Colonic mucosa (tissue), 4 donors: ENCODE measurements around the gene XXYLT1. TPM values are rescaled to one million over a fixed set of nuclear protein-coding genes. Genes with fewer than 3 reads are reported as not detected.

ENCODE experiments used
- DNase-seq: peaks from one replicate; pipeline ENCODE4 v3.0.0-alpha.2; 2020
- H3K27ac ChIP-seq: fragments of 200-600 bp; one replicate; pipeline ENCODE4 v1.8.0; 2021
- H3K27me3 ChIP-seq: fragments of 200-600 bp; one replicate; pipeline ENCODE4 v1.8.0; 2021
- H3K36me3 ChIP-seq: fragments of 200-600 bp; one replicate; pipeline ENCODE4 v1.8.0; 2021
- H3K4me1 ChIP-seq: fragments of 200-600 bp; one replicate; pipeline ENCODE4 v1.8.0; 2021; ENCODE audit warnings: mild to moderate bottlenecking
- H3K4me3 ChIP-seq: fragments of 200-600 bp; one replicate; pipeline ENCODE4 v1.8.0; 2021
- H3K9ac ChIP-seq, 2 donors: one replicate each; pipeline ENCODE4 v1.7.0; 2013; ENCODE audit warnings: control low read depth in 2 of 2, low read depth in 2 of 2, low read length in 2 of 2
- H3K9me3 ChIP-seq: fragments of 200-600 bp; one replicate; pipeline ENCODE4 v1.8.0; 2021
- intact Hi-C: fragments of 100-400 bp; cut with DNase I; formaldehyde crosslinking; loops from one replicate; pipeline ENCODE4 v1.14.1; 2022
- total RNA-seq, 2 donors: library from RNA; stranded (reverse); fragmentation: NEBNext Ultra II Directional in 1 of 2; extraction: Animal tissue kit (Norgen Biotek cat#: 25700) in 1 of 2; gene quantifications; one replicate each; pipeline ENCODE4 v1.2.1, GENCODE V29; 2021
- TF ChIP-seq, protein P1 (sequence below): fragments of 200-600 bp; IDR thresholded peaks from one replicate; pipeline ENCODE4 v1.8.0; 2022; ENCODE audit warnings: antibody characterized with exemption, mild to moderate bottlenecking
- donor health status: healthy.
- donor health status: DM: no; HTN: no; CAD: no.
- donor health status: DM: no; HTN: no; CAD: no.

Gene XXYLT1
- total RNA-seq, 2 donors from 2014 or later = 8.3 to 10.9 TPM

DNA sequence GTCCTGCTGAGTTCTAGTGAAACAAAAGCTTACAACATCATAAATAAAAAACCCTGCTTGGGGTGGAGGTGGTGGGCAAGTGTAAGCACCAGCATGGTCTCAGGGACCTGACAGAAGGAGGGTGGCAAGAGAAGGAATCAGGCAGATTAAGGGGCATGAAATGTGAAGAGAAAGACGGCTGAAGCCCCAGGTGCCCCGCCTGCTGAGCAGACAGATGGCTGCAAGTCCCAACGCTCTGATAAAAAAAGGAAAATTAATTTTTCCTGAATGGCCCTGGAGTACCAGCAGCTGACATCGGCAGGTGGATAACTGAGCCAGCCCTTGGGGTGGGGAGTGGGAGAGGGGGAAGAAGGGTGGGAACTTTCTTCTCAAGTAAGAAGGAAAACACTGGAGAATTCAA is 137.9 kb downstream of the XXYLT1 start:
- no peak for DNase-seq
- H3K4me3 ChIP-seq = no peak overlapping the region
- H3K36me3 ChIP-seq = no peaks in the 10 kb centered on the region
- no peaks in the 10 kb centered on the region for H3K9me3 ChIP-seq
- H3K9ac ChIP-seq = no peak overlapping the region
- no peak overlapping the region for H3K27ac ChIP-seq
- H3K4me1 ChIP-seq = no peaks in the 10 kb centered on the region
- intact Hi-C loops = no loop called here
- no peaks in the 10 kb centered on the region for H3K27me3 ChIP-seq
- TF ChIP-seq, protein P1, sequence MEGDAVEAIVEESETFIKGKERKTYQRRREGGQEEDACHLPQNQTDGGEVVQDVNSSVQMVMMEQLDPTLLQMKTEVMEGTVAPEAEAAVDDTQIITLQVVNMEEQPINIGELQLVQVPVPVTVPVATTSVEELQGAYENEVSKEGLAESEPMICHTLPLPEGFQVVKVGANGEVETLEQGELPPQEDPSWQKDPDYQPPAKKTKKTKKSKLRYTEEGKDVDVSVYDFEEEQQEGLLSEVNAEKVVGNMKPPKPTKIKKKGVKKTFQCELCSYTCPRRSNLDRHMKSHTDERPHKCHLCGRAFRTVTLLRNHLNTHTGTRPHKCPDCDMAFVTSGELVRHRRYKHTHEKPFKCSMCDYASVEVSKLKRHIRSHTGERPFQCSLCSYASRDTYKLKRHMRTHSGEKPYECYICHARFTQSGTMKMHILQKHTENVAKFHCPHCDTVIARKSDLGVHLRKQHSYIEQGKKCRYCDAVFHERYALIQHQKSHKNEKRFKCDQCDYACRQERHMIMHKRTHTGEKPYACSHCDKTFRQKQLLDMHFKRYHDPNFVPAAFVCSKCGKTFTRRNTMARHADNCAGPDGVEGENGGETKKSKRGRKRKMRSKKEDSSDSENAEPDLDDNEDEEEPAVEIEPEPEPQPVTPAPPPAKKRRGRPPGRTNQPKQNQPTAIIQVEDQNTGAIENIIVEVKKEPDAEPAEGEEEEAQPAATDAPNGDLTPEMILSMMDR = no peak

GRCh38 chr3:195131176-195131575 is 139.8 kb downstream of the XXYLT1 start:
- Histone ChIP-seq H3K36me3 (no peaks in the 10 kb centered on the region), H3K27ac (no peak overlapping the region), H3K4me1 (no peaks in the 10 kb centered on the region), H3K9ac (no peak overlapping the region), H3K9me3 (no peaks in the 10 kb centered on the region), H3K27me3 (no peaks in the 10 kb centered on the region), H3K4me3 (no peak overlapping the region)
- intact Hi-C loops = no loop called here
- TF ChIP-seq, protein P1 = no peak
- DNase-seq = no peak

DNA sequence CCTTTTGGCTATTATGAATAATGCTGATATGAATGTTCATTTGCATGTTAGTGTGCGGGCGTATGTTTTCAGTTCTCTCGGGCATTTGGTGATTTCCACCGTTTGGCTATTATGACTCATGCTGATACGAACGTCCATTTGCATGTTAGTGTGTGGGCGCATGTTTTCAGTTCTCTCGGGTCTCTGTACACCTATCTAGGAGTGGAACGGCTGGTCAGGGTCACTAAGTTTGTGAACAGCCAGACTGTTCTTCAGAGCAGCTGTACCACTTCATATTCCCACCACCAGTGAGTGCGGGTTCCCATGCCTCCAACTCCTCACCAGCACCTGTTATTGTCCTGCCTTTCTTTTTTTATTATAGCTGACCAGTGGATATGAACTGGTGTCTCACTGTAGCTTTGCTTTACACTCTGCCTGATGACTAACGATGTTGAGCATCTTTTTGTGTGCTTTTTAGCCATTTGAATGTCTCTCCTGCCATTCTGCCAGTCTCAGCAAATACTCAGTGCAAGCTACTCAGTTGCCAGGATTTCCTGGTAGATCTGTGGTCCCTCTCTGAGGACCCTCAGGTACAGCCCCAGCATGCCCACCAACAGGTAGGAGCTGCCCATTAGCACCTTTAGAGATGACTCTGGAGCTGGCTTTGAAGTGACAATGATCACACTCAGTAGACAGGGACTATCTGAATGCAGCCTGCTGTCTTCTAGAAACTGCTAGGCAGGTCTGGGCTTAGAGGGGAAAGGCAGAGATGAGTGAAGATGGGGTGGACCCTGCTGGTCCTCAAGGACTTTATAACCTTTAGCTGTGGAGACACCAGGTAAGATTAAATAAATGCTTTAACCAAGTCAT is 141.1 kb downstream of the XXYLT1 start:
- Histone ChIP-seq H3K4me3 (no peak overlapping the region), H3K27me3 (no peaks in the 10 kb centered on the region), H3K36me3 (no peaks in the 10 kb centered on the region), H3K9me3 (no peaks in the 10 kb centered on the region), H3K9ac (no peak overlapping the region), H3K27ac (no peak overlapping the region), H3K4me1 (no peaks in the 10 kb centered on the region)
- no peak for DNase-seq
- TF ChIP-seq, protein P1 = no peak
- intact Hi-C loops = no loop called here

- Histone ChIP-seq H3K9ac (no peak overlapping the region), H3K4me1 (no peaks in the 10 kb centered on the region), H3K27ac (no peak overlapping the region), H3K36me3 (no peaks in the 10 kb centered on the region), H3K27me3 (no peaks in the 10 kb centered on the region), H3K4me3 (no peak overlapping the region), H3K9me3 (no peaks in the 10 kb centered on the region)
- TF ChIP-seq, protein P1 = no peak
- intact Hi-C loops = no loop called here
- DNase-seq = no peak
These were observed 141.8 kb downstream of the XXYLT1 start for GRCh38 chr3:195129072-195129643.

DNA sequence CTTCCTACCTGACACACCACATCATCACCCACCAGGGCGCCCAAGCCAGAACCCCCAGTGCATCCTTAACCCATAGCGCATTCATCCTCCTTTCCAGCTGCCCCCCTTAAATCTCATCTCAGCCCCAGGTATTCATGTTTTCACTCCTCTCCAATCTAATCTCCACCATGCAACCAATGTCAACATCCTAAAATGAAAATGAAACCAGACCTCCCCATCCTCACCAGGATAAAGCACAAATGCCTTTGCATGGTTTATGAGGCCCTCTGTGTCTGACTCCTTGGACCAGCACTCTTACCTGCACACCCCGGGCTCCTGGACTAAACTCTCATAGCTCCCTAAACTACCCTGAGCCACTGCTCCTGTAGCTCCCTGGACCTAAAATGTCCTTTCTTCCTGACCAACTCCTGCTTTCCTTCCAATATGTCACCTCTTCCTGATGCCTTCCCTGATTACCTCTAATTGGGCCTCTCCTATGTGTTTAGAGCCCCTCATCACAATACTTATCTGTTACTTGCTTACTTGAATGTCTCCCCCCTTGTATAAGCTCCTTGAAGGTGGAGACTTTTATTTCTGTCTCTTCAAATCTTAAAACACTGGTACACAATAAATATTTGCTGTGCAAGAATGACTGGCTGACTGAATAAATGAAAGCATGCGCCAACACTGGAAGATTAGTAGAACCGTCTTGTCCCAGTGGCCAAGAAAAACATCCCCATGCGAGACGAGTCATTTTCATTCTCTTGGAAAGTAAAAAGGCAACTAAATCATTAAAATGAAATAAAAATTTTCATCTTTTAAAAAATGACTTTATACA is 142.5 kb downstream of the XXYLT1 start:
- H3K9ac ChIP-seq = no peak overlapping the region
- intact Hi-C loops = no loop called here

More for the DNA sequence above, 142.5 kb downstream of the XXYLT1 start:
- H3K27ac ChIP-seq = no peak overlapping the region
- TF ChIP-seq, protein P1 = no peak
- DNase-seq = no peak
- H3K27me3 ChIP-seq = no peaks in the 10 kb centered on the region
- no peak overlapping the region for H3K4me3 ChIP-seq
- H3K36me3 ChIP-seq = no peaks in the 10 kb centered on the region
- H3K9me3 ChIP-seq = no peaks in the 10 kb centered on the region
- H3K4me1 ChIP-seq = no peaks in the 10 kb centered on the region
